Kidney (tissue), 14 donors: ENCODE results near the gene NOS1. TPM values are rescaled to one million over a fixed set of nuclear protein-coding genes. Genes with fewer than 3 reads are reported as not detected.

Experiments used
- DNase-seq, 5 donors: peaks; one replicate each; pipeline ENCODE4 v3.0.0-alpha.2; 2013 to 2020
- FAIRE-seq: peaks from 2 replicates; lab custom pipeline; 2012; peaks lifted over from hg19 to GRCh38; lab: Jason Lieb, UNC
- H3K27ac ChIP-seq, 2 donors: one replicate each; pipeline ENCODE4 v1.7.0; 2013; ENCODE audit warnings: low read depth in 2 of 2, low read length in 2 of 2, inconsistent platforms in 1 of 2
- H3K27me3 ChIP-seq: one replicate; pipeline ENCODE4 v1.7.1; 2013; ENCODE audit warnings: low read length, inconsistent platforms; ENCODE audit not compliant: control insufficient read depth, insufficient read depth
- H3K36me3 ChIP-seq, 3 donors: one replicate each; pipeline versions ENCODE4 v1.7.0 to v1.7.1; 2013; ENCODE audit warnings: low read length in 3 of 3, control low read depth in 1 of 3, inconsistent platforms in 1 of 3; ENCODE audit not compliant: insufficient read depth in 3 of 3, control insufficient read depth in 2 of 3
- H3K4me1 ChIP-seq, 3 donors: one replicate each; pipeline versions ENCODE4 v1.7.0 to v1.7.1; 2013; ENCODE audit warnings: low read length in 3 of 3, inconsistent platforms in 1 of 3, low read depth in 1 of 3; ENCODE audit not compliant: control insufficient read depth in 2 of 3, insufficient read depth in 2 of 3
- H3K4me3 ChIP-seq, 3 donors: one replicate each; pipeline versions ENCODE4 v1.7.0 to v1.8.1; 2013; ENCODE audit warnings: low read length in 3 of 3, control low read depth in 1 of 3, inconsistent platforms in 1 of 3
- H3K9ac ChIP-seq, 3 donors: one replicate each; pipeline versions ENCODE4 v1.7.0 to v1.7.1; 2013; ENCODE audit warnings: low read length in 3 of 3, control low read depth in 1 of 3, inconsistent platforms in 1 of 3
- H3K9me3 ChIP-seq, 3 donors: one replicate each; pipeline versions ENCODE4 v1.7.0 to v1.7.1; 2013; ENCODE audit warnings: low read length in 3 of 3, control low read depth in 1 of 3, inconsistent platforms in 1 of 3; ENCODE audit not compliant: control insufficient read depth in 2 of 3, insufficient read depth in 1 of 3
- intact Hi-C: fragments of 100-400 bp; cut with DNase I; formaldehyde crosslinking; loops from one replicate; pipeline ENCODE4 v1.11.1; 2022
- polyA plus RNA-seq: library from polyadenylated mRNA; stranded (reverse); fragments of 350-450 nt; fragmentation: Illumina TruSeq; extraction: RNeasy Lipid Tissue Mini Kit (QIAGEN cat#74804); gene quantifications from one replicate; pipeline ENCODE4 v1.2.3, GENCODE V29; 2014; ENCODE audit warnings: low read depth, low replicate concordance; ENCODE audit not compliant: insufficient read depth
- total RNA-seq: library from RNA; stranded (reverse); fragmentation: NEBNext Ultra II Directional; extraction: Animal tissue kit (Norgen Biotek cat#: 25700); gene quantifications from one replicate; pipeline ENCODE4 v1.2.1, GENCODE V29; 2021
- TF ChIP-seq, protein P1 (sequence below): IDR thresholded peaks from 3 replicates; pipeline ENCODE4 v1.5.1; 2012; ENCODE audit warnings: mild to moderate bottlenecking, moderate library complexity, borderline replicate concordance; ENCODE audit not compliant: insufficient read depth; ENCODE audit errors: extremely low read depth
- donor health status: control.
- donor health status: control.
- donor health status: control.
- donor health status: control.
- donor health status: control.
- donor health status: DM: yes; HTN: yes; CAD: no.
- donor health status: Normal renal cell carcinoma (clear cell type).

Gene NOS1
- total and polyA plus RNA-seq, 2 donors from 2014 or later, result 1.3 to 6.5 TPM

DNA sequence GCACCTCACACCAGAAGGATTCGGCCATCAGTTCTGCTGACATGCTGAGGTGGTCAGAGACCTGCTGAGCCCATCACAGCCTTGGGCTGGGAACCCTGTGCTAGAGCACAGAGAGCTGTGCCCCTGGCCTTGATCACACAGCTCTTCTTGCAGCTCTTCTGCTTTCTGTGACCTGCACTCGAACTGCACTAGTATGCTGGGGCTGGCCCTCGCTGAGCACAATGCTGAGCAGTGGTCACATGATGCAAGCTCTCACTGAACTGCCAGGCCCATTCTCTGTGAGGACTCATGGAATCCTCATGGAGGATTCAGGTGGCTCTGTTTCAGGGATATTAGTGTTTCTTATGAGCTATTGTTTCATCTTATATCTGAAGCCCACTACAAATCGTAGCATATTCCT, 193.7 kb downstream of the NOS1 start:
- Histone ChIP-seq H3K9ac (no peak overlapping the region), H3K4me1 (peaks cover 0 to 3% (median 0%) of the 10 kb centered on the region in 3 donors), H3K36me3 (peaks cover 10 to 46% (median 36%) of the 10 kb centered on the region in 3 donors), H3K27me3 (no peaks in the 10 kb centered on the region), H3K4me3 (no peak overlapping the region), H3K27ac (no peak overlapping the region), H3K9me3 (no peaks in the 10 kb centered on the region)
- no peak for DNase-seq
- TF ChIP-seq, protein P1, sequence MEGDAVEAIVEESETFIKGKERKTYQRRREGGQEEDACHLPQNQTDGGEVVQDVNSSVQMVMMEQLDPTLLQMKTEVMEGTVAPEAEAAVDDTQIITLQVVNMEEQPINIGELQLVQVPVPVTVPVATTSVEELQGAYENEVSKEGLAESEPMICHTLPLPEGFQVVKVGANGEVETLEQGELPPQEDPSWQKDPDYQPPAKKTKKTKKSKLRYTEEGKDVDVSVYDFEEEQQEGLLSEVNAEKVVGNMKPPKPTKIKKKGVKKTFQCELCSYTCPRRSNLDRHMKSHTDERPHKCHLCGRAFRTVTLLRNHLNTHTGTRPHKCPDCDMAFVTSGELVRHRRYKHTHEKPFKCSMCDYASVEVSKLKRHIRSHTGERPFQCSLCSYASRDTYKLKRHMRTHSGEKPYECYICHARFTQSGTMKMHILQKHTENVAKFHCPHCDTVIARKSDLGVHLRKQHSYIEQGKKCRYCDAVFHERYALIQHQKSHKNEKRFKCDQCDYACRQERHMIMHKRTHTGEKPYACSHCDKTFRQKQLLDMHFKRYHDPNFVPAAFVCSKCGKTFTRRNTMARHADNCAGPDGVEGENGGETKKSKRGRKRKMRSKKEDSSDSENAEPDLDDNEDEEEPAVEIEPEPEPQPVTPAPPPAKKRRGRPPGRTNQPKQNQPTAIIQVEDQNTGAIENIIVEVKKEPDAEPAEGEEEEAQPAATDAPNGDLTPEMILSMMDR, result no peak
- intact Hi-C loops, result no loop called here
- FAIRE-seq, result no peak

DNA sequence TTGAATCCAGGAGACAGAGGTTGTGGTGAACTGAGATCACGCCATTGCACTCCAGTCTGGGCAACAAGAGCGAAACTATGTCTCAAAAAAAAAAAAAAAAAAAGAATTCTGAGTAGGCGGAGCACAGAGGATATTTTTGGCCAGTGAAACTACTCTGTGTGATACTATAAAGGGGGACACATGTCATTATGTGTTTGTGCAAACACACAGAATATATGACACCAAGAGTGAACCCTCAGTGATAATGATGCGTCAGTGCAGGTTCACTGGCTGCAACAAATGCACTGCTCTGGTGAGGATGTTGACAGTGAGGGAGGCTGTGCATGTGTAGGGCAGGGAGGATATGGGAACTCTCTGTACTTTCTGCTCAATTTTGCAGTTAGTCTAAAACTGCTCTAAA, 195.3 kb downstream of the NOS1 start:
- TF ChIP-seq, protein P1, result no peak
- DNase-seq, result no peak
- H3K4me3 ChIP-seq, result no peak overlapping the region
- peaks cover 0 to 16% (median under 1%) of the 10 kb centered on the region in 3 donors for H3K4me1 ChIP-seq
- no peaks in the 10 kb centered on the region for H3K9me3 ChIP-seq
- no peak overlapping the region for H3K27ac ChIP-seq
- no peaks in the 10 kb centered on the region for H3K27me3 ChIP-seq
- no peak for FAIRE-seq
- intact Hi-C loops, result no loop called here
- H3K9ac ChIP-seq, result no peak overlapping the region
- H3K36me3 ChIP-seq, result peaks cover 11 to 58% (median 36%) of the 10 kb centered on the region in 3 donors

DNA sequence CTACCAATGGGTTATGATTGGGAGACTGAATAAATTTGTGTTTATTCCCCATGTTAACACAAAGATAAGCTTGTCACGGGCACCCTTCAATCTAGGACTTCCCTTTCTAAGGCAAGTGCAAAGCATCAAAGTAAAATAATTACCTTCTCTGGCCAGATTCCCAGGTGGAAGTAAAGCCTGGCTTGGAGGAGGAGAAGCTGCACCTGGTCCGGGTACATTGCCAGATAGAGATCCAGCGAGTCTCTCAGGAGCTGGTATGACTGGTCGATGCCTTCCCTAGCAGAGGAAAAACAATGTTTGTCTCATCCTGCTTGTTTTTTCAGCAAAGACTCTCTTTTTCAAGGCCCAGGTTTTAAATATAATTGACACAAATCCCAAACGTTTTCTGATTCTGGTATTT, 196.1 kb downstream of the NOS1 start:
- no peak overlapping the region for H3K4me3 ChIP-seq
- DNase-seq, result no peak
- FAIRE-seq, result no peak
- no peaks in the 10 kb centered on the region for H3K27me3 ChIP-seq
- intact Hi-C loops, result no loop called here
- no peak overlapping the region for H3K9ac ChIP-seq
- no peak overlapping the region for H3K27ac ChIP-seq
- H3K36me3 ChIP-seq, result peaks cover 11 to 59% (median 38%) of the 10 kb centered on the region in 3 donors
- no peaks in the 10 kb centered on the region for H3K9me3 ChIP-seq
- TF ChIP-seq, protein P1, result no peak
- peaks cover 0 to 21% (median 3%) of the 10 kb centered on the region in 3 donors for H3K4me1 ChIP-seq

DNA sequence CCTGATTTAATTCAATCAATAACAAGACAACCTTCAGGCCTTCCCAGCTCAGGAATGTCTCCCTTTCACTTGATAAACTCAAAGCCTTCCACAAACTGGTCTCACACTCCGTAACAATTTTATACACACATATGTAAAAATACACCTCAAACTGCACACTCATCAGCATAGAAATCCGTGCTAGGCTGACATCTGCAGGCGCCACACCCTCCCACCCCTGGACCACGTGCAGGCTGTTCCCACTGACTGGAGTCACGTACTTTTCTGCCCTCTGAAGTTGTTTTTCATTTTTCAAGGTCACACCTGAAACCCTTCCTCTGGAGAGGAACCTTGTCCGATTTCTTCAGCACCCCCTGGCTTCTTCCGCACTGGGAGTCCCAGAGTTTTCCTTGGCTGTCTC, 198.8 kb downstream of the NOS1 start:
- H3K4me1 ChIP-seq, result peaks cover 0 to 21% (median 5%) of the 10 kb centered on the region in 3 donors
- TF ChIP-seq, protein P1, result no peak
- intact Hi-C loops, result no loop called here
- H3K9me3 ChIP-seq, result no peaks in the 10 kb centered on the region
- FAIRE-seq (no peak), DNase-seq (no peak)
- H3K36me3 ChIP-seq, result peaks cover 13 to 67% (median 47%) of the 10 kb centered on the region in 3 donors
- H3K4me3 ChIP-seq, result no peak overlapping the region
- peak overlapping the region in 1 of 2 donors; percentile 77 for H3K27ac ChIP-seq
- H3K9ac ChIP-seq, result no peak overlapping the region
- H3K27me3 ChIP-seq, result no peaks in the 10 kb centered on the region
